Tibial nerve (tissue), 4 donors: Measurements from ENCODE around the gene SH3TC1. TPM values are rescaled to one million over a fixed set of nuclear protein-coding genes. Genes with fewer than 3 reads are reported as not detected.

ENCODE experiments used
- DNase-seq, 2 donors: peaks; one replicate each; pipeline ENCODE4 v3.0.0-alpha.2; 2019; ENCODE audit warnings: low spot score in 2 of 2
- H3K27ac ChIP-seq, 4 donors: fragments of 200-600 bp; sonication (generic) in 3 of 4; one replicate each; pipeline ENCODE4 v1.5.1; 2017 to 2019; ENCODE audit warnings: mild to moderate bottlenecking in 1 of 4
- H3K27me3 ChIP-seq, 2 donors: fragments of 200-600 bp; sonication (generic) in 1 of 2; one replicate each; pipeline versions ENCODE4 v1.5.1 to v1.6.0; 2017 to 2019
- H3K36me3 ChIP-seq, 3 donors: fragments of 200-600 bp; sonication (generic); one replicate each; pipeline ENCODE4 v1.5.1; 2018 to 2019
- H3K4me1 ChIP-seq, 4 donors: fragments of 200-600 bp; sonication (generic) in 3 of 4; one replicate each; pipeline ENCODE4 v1.5.1; 2017 to 2019
- H3K4me3 ChIP-seq, 4 donors: fragments of 200-600 bp; sonication (generic) in 3 of 4; one replicate each; pipeline ENCODE4 v1.5.1; 2017 to 2019; ENCODE audit warnings: mild to moderate bottlenecking in 1 of 4, moderate library complexity in 1 of 4
- H3K9me3 ChIP-seq, 4 donors: fragments of 200-600 bp; sonication (generic) in 3 of 4; one replicate each; pipeline ENCODE4 v1.5.1; 2017 to 2019
- EP300 ChIP-seq, 2 donors: sonication (generic); formaldehyde crosslinking; IDR thresholded peaks; one replicate each; pipeline ENCODE4 v1.6.1; 2017; ENCODE audit warnings: antibody characterized with exemption in 2 of 2, mild to moderate bottlenecking in 1 of 2
- POLR2A ChIP-seq, 2 donors: fragments of 450-650 bp; IDR thresholded peaks; one replicate each; pipeline ENCODE4 v1.6.1; 2017; ENCODE audit warnings: antibody characterized with exemption in 2 of 2, mild to moderate bottlenecking in 2 of 2, moderate library complexity in 2 of 2
- WGBS, 2 donors: methylation state at CpG; one replicate each; pipeline ENCODE4 v1.1.5; 2018; 5-methylcytosine and 5-hydroxymethylcytosine counted together
- total RNA-seq, 4 donors: library from RNA; depleted of rRNA; stranded (reverse); fragments of >200 nt; gene quantifications; one replicate each; pipeline ENCODE4 v1.1.0, GENCODE V29; 2016
- TF ChIP-seq, protein P1 (sequence below), 5 experiments: fragments of 200-600 bp in 3 of 5; fragments of 450-650 bp in 2 of 5; sonication (generic) in 3 of 5; IDR thresholded peaks; one replicate each; pipeline ENCODE4 v1.5.1; 2016 to 2019; ENCODE audit warnings: antibody characterized with exemption in 5 of 5, mild to moderate bottlenecking in 3 of 5, moderate library complexity in 2 of 5

SH3TC1 gene
- total RNA-seq, 4 donors from 2014 or later = 31.6 to 176 (median 69.7) TPM

DNA sequence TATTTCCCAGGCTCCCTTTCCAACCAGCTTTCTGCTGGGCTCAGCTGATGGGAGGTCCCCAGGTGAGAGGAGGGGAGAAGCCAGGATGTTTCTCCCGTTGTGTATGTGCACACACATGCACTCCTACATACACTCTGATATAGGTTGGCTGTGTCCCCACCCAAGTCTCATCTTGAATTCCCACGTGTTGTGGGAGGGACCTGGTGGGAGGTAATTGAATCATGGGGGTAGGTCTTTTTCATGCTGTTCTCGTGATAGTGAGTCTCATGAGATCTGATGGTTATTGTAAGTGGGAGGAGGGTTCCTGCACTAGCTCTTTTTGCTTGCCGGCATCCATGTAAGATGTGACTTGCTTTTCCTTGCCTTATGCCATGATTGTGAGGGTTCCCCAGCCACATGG lies 58.8 kb downstream of the SH3TC1 start:
- Histone ChIP-seq H3K9me3 (no peaks in the 10 kb centered on the region), H3K27me3 (no peaks in the 10 kb centered on the region), H3K36me3 (no peaks in the 10 kb centered on the region), H3K4me1 (no peaks in the 10 kb centered on the region), H3K27ac (no peak overlapping the region), H3K4me3 (no peak overlapping the region)
- DNase-seq = no peak
- no peak for TF ChIP-seq POLR2A (IDR thresholded peaks at IDR 0.05)
- TF ChIP-seq, protein P1, sequence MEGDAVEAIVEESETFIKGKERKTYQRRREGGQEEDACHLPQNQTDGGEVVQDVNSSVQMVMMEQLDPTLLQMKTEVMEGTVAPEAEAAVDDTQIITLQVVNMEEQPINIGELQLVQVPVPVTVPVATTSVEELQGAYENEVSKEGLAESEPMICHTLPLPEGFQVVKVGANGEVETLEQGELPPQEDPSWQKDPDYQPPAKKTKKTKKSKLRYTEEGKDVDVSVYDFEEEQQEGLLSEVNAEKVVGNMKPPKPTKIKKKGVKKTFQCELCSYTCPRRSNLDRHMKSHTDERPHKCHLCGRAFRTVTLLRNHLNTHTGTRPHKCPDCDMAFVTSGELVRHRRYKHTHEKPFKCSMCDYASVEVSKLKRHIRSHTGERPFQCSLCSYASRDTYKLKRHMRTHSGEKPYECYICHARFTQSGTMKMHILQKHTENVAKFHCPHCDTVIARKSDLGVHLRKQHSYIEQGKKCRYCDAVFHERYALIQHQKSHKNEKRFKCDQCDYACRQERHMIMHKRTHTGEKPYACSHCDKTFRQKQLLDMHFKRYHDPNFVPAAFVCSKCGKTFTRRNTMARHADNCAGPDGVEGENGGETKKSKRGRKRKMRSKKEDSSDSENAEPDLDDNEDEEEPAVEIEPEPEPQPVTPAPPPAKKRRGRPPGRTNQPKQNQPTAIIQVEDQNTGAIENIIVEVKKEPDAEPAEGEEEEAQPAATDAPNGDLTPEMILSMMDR (IDR thresholded peaks at IDR 0.05) = no peak
- no peak for TF ChIP-seq EP300 (IDR thresholded peaks at IDR 0.05)
- 67 to 70% methylated on average over 4 of the region's 4 CpGs for WGBS, 2 donors

DNA sequence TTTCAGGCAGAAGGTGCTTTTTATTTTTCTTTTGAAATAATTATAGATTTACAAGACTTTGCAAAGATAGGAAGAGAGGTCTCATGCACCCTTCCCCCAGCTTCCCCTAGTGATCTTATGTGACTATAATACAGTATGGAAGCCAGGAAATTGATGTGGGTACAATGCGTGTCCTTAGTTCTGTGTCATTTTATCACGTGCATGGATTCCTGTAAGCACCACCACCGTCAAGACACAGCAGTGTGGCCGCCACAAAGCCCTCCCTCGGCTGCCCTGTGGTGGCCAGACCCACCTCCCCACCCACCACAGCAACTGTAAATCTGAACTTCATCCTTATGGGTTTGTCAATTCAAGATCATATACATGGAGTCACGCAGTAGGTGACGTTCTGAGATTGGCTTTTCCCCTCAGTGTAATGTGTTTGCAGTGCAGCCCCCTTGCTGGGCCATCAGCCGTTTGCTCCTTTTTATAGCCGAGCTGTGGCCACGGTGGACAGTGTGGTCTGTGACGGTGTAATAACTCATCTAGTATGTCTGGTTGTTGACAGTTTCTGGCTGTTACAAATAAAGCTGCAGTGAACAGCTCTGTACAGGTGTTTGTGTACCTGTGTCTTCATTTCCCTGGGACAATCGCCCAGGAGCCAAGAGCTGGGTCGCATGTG lies 59.6 kb downstream of the SH3TC1 start:
- Histone ChIP-seq H3K4me1 (no peaks in the 10 kb centered on the region), H3K27ac (no peak overlapping the region), H3K4me3 (no peak overlapping the region), H3K36me3 (no peaks in the 10 kb centered on the region), H3K27me3 (no peaks in the 10 kb centered on the region), H3K9me3 (no peaks in the 10 kb centered on the region)
- TF ChIP-seq POLR2A (IDR thresholded peaks at IDR 0.05) (no peak), EP300 (IDR thresholded peaks at IDR 0.05) (no peak)
- TF ChIP-seq, protein P1 (IDR thresholded peaks at IDR 0.05) = no peak
- WGBS, 2 donors = 54 to 68% methylated on average over 13 of the region's 13 CpGs
- DNase-seq = no peak

DNA sequence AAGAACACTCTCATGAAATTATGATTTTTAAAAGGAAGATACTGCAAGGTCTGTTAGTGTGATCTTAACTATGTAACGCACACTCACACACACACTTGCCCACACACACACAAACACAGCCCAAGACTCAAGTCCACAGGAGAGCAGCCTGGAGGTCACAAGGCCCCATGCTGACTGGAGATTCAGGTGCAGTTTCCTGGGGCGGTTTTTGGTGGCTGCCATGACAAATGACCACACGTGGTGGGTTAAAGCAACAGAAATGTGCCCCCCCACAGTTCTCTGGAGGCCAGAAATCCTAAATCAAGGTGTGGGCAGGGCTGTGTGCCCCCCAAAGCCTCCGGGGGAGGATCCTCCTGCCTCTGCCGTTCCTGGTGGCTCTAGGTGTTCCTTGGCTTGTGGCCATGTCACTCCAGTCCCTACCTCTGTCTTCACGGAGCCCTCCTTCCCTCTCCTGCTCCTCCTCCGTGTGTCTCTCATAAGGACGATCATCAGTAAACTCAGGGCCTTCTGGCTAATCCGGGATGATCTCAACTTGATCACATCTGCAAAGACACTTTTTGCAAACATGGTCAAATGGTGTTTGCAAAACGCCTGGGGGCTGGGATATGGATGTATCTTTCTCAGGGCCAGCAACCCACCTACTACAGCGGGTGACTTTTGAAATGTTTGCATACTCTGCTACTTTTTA lies 60.8 kb downstream of the SH3TC1 start:
- no peak for DNase-seq
- Histone ChIP-seq H3K36me3 (no peaks in the 10 kb centered on the region), H3K4me1 (no peaks in the 10 kb centered on the region), H3K9me3 (no peaks in the 10 kb centered on the region), H3K27me3 (no peaks in the 10 kb centered on the region), H3K27ac (no peak overlapping the region), H3K4me3 (no peak overlapping the region)
- TF ChIP-seq POLR2A (IDR thresholded peaks at IDR 0.05) (no peak), EP300 (IDR thresholded peaks at IDR 0.05) (no peak)
- TF ChIP-seq, protein P1 (IDR thresholded peaks at IDR 0.05) = no peak
- 80 to 87% methylated on average over 11 of the region's 11 CpGs for WGBS, 2 donors

DNA sequence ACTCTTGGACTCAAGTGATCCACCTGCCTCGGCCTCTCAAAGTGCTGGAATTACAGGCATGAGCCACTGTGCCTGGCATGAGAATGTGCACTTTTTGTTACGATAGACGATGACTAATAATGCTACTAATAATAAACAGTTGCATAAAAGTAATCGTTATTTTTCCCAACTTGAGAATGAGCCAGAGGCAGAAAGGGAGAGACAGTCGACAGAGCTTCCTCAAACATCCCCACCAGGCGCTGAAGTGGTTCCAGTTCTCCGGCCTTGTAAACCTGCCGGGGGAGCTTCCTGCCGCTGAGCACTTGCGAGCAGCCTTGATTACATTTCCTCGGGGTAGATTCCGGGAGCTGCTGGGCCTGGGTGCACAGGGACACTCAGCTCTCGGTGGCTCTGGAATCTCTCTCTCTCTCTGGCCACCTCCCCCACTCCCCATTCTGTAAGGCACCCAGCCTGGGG lies 61.6 kb downstream of the SH3TC1 start:
- Histone ChIP-seq H3K9me3 (no peaks in the 10 kb centered on the region), H3K4me3 (no peak overlapping the region), H3K36me3 (no peaks in the 10 kb centered on the region), H3K4me1 (no peaks in the 10 kb centered on the region), H3K27ac (peak overlapping the region in 2 of 4 donors; percentile 8 to 54), H3K27me3 (no peaks in the 10 kb centered on the region)
- TF ChIP-seq, protein P1 (IDR thresholded peaks at IDR 0.05) = no peak
- no peak for TF ChIP-seq EP300 (IDR thresholded peaks at IDR 0.05)
- TF ChIP-seq POLR2A (IDR thresholded peaks at IDR 0.05) = no peak
- no peak for DNase-seq
- 32 to 39% methylated on average over 12 to 13 of the region's 13 CpGs for WGBS, 2 donors

DNA sequence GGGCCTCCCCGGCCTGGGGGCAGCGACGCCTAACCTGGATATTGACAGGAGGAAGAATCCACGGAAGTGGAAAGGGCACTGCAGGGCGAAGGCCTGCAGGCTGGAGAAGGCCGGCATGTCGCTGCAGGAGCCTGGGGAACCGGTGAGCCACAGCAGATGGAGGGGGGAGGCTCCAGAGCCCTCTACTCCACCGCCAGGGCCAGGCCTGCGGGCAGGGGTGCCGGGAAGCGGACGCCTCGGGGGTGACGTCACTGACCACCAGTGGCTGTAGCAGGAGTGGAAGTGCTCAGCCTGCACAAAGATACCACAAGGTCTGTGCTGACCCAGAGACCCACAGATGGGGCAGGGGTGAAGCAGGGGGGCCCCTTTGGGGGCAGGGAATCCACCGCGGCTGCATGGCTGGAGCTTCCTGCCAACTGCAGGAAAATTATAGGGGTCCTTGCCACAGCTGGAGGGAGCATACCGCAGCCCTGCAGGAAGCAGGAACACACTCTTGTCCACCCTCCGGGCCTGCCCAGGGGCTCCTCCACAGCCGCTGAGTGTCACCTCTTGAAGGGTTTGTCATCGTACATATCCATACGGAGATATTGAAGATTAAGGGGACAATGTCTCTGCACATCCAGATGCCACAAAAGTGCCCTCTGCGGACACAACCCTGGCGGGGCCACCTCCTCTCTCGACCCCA lies 62.9 kb downstream of the SH3TC1 start:
- Histone ChIP-seq H3K36me3 (no peaks in the 10 kb centered on the region), H3K4me1 (peaks cover 0 to 5% (median 0%) of the 10 kb centered on the region in 4 donors), H3K9me3 (no peaks in the 10 kb centered on the region), H3K4me3 (no peak overlapping the region), H3K27me3 (no peaks in the 10 kb centered on the region), H3K27ac (no peak overlapping the region)
- DNase-seq = no peak
- 75 to 82% methylated on average over 22 to 24 of the region's 25 CpGs for WGBS, 2 donors
- TF ChIP-seq POLR2A (IDR thresholded peaks at IDR 0.05) (no peak), EP300 (IDR thresholded peaks at IDR 0.05) (no peak)
- TF ChIP-seq, protein P1 (IDR thresholded peaks at IDR 0.05) = no peak
